ENCODE data around the gene WBP1L.

WBP1L gene

GRCh38 chr10:102814453-102814871 lies 70.7 kb downstream of the WBP1L start:
- TF ChIP-seq CTCF (IDR thresholded peaks at IDR 0.05) = no peak

GRCh38 chr10:102814873-102815661 lies 71.3 kb downstream of the WBP1L start:
- no peak for TF ChIP-seq CTCF (IDR thresholded peaks at IDR 0.05)

- no peak for TF ChIP-seq CTCF (IDR thresholded peaks at IDR 0.05)
Observed at GRCh38 chr10:102815790-102816549, 72.2 kb downstream of the WBP1L start.

GRCh38 chr10:102817175-102817574 lies 73.4 kb downstream of the WBP1L start:
- no peak for TF ChIP-seq CTCF (IDR thresholded peaks at IDR 0.05)

- TF ChIP-seq CTCF (IDR thresholded peaks at IDR 0.05) = no peak
Observed at GRCh38 chr10:102819054-102819453, 75.3 kb downstream of the WBP1L start.

- TF ChIP-seq CTCF (IDR thresholded peaks at IDR 0.05) = no peak
Observed at GRCh38 chr10:102822222-102822621, 78.5 kb downstream of the WBP1L start.

- TF ChIP-seq CTCF (IDR thresholded peaks at IDR 0.05) = no peak
Observed at GRCh38 chr10:102824664-102825063, 80.9 kb downstream of the WBP1L start.

All from LNCAP (cell line).